Putamen (tissue), 1 donor: ENCODE measurements around the gene SFRP5.

Source experiments
- DNase-seq: peaks from one replicate; pipeline ENCODE4 v3.0.0-alpha.2; 2016; ENCODE audit warnings: low spot score

The SFRP5 gene

DNA sequence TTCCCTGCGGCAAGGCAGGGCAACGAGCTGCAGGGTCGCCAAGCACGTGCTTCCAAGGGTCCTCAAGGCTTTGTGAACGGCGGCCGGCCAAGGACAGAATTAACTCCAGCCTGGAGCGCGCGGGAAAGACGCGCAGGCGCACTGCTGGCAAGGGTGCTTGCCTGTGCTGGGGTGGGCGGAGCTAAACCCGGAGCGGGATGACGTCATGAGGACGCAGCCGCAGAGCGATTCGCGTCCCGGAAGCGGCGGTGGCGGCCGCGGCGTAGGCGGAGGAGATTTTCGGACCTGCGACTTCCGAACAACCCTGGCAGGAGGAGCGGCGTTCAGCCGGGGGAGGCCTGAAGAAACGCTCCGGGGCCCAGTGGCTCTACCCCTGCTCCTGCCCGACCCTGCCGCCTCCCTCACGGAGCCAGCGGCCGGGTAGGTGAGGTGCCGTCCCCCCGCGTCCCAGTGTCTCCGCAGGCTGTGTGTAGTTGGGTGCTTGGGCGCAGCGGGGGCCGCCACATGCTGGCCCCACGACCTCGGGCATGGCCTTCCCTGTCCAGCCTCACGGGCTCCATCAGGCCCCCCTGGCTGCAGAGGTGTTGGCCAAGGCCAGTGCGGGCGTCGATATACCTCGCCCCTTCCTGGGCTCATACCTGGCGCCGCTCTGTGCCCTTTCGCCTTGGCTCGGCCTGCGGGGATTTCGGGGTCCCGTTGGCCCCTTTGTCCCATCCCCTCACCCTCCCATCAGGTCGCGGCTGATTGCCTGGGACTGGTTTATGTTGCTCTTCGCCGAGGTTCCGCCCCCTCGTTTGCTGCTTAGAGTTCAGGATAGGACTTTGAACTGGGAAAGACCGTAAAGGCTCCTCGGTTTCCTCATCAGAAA, 34.7 kb downstream of the SFRP5 start, which contains the start of gene ZFYVE27:
Gene ZFYVE27 (plus strand): TSS at position 227 of the 868 bp plus-strand sequence. CDS start 1,350 bp downstream, outside the sequence.
- DNase-seq, result peak; percentile 92

DNA sequence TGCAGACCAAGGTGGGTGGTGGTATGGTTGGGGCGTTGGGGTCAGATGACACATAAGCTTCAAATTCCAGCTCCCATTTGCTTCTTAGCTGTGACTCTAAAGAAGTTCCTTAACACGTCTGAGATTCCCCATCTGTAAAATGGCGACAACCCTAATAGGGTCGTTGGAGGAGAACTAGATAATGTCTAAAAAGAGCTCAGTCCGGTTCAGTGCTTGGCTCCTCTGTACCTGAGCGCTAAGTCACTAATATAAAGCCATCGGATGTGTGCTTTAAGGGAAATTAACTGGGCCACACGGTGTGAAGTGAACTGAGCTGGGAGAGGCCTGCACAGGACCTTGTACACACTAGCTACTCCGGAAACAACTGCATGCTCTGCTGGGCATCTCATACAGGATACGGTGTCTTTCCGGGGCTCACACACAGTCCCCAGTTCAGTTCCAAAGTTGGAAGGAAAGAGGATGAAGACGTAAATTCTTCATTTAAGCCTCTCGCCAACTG, 35.3 kb downstream of the SFRP5 start:
- DNase-seq, result no peak

DNA sequence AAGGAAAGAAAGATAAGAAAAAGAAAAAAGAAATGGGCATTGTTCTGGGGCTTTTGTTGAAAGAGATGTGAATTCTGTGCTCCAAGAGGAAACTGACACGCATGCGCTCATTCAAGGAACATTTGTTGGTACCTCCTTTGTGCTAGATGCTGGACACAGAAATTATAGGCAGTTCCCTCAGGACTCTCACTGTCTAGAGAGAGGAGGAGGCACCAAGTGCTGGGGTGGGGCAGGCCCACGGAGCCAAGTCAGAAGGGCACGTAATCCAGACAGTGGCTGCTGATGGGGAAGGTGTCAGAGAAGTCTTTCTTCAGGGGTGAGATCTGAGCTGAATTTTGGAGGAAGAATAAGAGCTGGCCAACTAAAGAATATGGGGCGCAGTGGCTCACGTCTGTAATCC, 37.8 kb downstream of the SFRP5 start:
- DNase-seq, result no peak

DNA sequence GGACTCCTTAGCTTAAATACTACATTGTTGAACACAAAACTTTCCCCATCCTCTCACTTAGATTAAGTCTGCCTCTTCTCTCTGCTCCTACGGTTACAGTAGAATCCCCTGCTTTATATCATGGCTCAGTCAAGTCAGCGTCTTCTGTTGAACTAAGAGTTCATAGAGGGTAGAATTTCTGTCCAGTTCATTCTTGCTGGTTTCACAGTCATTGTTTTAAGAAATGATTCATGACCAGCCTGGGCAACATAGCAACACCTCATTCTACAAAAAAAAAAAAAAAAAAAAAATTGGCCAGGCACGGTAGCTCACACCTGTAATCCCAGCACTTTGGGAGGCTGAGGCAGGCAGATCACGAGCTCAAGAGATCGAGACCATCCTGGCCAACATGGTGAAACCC, 38.5 kb downstream of the SFRP5 start:
- no peak for DNase-seq

DNA sequence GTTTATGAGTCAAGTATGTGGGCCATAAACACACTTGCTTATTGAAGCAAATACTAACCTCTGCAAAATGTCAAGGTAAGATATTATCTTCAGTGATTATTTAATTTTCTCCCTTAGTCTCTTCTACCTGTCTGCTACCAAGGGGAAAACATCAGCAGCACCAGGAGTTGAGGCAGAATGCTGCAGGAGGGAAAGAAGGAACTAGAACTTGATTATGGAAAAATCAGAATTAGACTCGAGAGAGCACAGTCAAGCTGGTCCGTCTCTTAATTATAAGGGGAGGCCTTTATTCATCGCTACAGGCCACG, 39.8 kb downstream of the SFRP5 start:
- no peak for DNase-seq

DNA sequence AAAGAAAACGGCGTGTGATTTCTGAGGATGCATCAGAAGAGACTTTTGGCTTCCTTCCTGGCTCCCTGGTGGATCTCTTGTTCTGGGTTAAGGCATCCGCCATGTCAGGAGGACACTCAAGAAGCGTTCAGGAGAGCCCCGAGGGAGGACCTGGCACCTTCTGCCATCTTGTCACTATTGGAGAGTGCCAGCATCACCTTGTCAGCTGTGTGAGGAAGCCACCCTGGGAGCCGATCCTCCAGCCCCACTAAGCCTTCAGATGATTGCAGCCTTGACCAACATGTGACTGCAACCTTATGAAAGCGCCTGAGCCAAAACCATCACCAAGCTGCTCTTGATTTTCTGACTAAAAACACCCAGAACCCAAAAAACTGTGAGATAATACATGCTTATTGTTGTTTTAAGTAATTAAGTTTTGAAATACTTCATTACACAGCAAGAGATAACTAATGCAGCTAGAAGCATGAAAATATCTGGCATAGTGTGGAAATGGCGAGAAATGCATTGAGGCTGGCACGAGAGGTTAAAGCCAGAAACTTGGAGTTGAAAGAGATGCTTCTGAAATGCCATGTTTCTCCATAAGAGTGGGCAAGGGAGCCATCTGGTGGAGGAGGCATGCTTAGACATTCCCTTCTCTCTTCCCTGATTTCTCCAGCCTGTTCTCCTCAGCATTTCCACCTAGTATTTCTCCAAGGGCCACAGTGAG, 40.3 kb downstream of the SFRP5 start:
- DNase-seq, result peak; percentile 77

DNA sequence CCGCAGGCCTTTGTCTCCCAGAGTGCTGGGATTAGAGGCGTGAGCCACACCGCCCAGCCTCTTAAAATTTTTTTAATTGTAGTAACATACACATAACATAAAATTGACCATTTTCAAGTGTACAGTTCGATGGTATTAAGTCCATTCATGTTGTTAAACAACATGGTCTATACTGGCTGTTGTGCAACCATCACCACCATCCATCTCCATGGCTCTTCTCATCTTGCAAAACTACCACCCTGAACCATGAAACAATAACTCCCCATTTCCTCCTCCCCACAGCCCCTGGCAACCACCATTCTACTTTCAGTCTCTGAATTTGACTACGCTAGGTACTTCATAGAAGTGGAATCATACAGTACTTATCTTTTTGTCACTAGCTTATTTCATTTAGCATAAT, 42.8 kb downstream of the SFRP5 start:
- DNase-seq, result no peak

DNA sequence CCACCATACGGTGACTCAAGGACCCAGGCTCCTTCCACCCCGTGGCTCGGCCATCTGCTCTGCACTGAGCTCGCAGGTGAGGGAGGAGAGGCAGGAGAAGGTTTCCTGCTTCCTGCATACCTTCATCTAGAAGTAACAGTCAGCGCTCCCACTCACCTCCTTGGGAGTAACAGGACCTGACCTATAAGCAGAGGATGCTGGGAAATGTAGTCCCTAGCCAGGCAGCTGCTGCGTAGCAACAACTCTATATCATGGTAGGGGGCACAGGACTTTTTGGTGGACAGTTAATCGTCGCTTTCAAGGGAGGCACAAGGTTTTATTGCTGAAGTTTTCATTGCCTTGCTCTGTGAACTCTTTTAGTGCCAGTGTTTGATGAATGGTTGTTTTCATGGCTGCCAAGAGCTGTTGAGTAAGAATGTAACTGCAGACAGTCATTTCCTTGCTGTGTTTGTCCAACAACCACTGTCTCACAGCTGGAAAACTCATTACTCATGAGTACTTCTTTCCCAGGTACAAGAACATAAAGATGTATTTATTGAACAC, 45.1 kb downstream of the SFRP5 start:
- DNase-seq, result no peak

DNA sequence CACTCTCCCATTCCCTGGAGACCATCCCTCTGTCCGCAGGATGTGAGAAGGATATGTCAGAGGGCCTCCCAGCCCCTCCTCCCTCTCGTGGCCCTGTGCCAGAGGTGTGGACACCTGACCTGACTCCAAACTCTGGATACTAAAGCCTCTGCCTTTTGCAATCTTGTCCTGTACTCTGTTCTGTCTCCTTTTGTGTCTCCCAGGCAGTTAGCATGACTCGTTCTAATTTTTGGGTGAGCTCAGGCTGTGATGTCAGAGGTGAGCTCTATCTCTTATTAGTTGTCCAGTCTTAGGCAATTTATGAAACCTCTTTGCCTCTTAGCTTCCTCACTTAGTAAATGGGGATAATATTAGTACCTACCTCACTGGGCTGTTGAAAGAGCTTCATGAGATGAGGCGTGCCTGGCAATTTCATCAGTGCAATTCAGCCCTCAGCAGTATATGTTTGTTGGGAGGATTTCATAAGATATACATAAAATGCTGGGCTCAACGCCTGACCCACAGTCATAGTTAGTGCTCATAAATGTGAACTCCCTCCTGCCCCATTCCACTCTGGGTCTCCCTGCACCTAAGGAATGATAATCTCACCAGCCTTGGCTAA, 47.4 kb downstream of the SFRP5 start:
- DNase-seq, result no peak

DNA sequence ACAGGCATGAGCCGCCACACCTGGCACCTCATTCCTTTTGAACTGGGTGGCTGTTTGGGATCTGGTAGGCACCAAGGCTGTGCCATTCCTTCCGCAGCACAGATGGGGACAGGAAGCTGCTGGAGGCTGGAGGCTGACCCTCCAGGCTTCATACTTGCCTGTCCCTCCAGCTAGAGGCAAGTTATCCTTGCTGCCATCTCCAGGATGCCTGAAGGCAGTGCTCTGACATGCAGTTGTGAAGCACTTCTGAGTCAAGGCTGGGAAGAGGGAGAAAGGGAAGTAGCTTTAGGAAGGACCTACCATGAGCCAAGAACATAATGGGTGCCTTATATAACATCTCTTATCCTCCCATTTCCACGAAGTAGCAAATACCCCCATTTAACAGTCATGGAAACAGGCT, 48.8 kb downstream of the SFRP5 start:
- DNase-seq, result no peak

DNA sequence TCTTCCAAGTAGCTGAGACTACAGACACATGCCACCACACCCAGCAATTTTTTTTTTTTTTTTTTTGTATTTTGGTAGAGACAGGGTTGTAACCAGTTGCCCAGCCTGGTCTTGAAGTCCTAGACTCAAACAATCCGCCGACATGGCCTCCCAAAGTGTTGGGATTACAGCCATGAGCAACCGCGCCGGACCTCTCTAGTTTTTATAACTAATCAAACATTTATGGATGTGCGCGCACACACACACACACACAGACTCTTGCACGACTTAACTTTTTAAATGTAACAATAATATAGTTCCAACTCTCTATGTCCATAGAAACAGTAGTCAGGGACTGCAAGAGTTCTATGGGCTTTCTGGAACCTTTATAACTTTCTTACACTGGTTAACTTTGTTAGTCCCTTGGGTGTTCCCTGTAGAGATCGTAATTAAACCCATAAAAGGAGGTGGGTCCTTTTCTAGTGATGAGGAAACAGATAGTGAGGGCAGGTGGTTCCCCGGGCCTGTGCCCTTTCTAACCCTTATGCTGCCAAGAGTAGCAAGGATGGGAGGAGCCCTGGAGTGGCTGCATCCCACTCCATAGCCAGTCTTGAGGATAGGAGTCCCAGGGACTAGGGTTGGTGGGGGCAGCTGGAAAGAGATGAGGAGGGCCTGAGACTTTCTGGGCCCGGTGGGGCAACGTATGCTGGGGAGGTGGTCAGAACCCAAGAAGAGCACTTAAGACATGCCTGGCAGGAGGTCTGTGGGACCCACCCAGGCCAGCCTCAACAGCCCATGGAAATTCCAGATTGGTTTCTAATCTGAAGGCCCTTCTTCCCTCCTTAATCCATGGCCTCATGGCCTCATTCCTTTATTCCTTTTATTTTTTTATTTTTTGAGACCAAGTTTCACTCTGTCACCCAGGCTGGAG, 49.7 kb downstream of the SFRP5 start:
- DNase-seq, result no peak

DNA sequence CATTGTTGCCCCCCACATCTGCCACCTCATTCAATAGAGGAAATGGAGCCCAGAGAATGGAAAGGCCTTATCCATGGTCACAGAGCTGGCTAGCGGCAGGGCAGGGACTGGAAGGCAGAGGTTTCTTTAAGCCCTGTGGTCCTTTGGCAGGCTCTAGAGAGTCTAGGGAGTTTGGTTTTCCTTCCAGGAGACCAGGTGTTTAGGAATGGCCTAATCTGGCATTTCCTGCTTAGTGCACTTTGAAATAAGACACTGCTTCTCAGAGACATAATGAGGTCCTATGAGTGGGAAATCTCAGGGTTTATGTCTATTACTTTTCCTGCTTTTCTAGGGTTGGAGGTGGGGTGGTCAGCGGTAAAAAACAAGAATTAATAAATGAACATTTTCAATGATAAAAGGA, 52.2 kb downstream of the SFRP5 start:
- DNase-seq, result no peak

DNA sequence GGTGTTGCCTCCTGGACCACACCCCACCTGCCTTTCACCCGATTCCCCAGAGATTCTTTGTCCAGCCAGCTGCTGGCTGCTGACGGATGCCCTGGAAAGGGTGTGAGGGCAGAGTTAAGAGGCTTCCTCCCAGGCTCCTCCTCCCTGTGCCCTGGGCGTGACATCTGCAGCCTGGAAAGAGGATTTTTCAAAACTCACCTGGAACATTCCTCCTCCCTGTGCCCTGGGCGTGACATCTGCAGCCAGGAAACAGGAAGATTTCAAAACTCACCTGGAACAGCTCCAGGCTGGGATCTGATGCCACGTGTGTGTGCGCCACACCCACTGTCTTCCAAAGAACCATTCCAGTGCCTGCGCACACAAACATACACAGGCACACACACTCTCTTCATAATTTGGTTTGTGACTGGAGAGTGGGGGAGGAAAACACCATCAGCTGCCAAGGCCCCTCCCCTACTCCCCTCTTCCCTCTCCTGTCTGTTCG, 53.1 kb downstream of the SFRP5 start:
- DNase-seq, result peak; percentile 52

DNA sequence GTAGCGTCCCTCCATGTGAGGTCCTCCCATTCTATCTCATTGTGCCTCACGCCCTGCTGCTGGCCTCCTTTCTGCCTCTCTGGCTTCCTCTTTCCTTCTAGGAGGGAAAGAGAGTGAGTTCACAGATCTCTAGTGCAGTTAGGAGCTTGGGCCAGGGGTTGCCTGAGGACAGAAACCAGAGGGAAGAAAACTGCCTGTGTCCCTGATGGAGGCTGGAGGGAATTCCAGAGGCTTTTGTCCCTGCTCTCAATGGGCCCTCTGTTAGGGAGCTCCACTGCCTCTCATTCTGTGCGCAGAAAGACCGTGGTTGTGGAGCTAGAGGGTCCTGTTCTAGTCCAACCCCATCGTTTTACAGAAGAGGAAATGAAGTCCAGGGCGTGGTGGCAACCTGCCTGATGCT, 53.6 kb downstream of the SFRP5 start:
- peak; percentile 86 for DNase-seq

DNA sequence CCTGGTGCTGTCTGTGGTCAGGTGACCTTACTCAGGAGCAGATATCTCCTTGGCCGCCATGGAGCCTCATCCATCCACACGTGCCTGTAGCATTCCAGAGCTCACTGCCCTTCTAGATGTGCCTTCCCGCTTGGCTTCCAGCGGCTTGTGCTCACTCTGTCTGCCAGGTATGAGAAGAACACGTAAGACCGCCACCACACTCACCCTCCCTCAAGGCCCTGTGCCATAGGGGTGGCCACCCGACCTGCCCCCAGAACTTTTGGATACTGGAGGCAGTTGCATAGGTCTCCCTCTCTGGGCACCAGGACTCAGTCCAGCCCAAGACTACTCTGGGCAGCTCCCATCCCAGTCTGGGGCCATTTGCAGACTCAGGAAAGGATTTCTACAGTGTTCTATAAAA, 54.2 kb downstream of the SFRP5 start:
- no peak for DNase-seq
